Inflammatory macrophage (primary cell): ENCODE results near the gene IRF3.

Experiments used
- DNase-seq, 2 donors: peaks; one replicate each; pipeline ENCODE4 v3.0.0-alpha.2; 2020 to 2022
- total RNA-seq, 18 experiments: gene quantifications; one replicate each; lab custom pipeline; 2026; ENCODE audit warnings: mixed read lengths in 6 of 18, inconsistent platforms in 2 of 18; lab: John Stamatoyannopoulos, UW

The IRF3 gene, protein sequence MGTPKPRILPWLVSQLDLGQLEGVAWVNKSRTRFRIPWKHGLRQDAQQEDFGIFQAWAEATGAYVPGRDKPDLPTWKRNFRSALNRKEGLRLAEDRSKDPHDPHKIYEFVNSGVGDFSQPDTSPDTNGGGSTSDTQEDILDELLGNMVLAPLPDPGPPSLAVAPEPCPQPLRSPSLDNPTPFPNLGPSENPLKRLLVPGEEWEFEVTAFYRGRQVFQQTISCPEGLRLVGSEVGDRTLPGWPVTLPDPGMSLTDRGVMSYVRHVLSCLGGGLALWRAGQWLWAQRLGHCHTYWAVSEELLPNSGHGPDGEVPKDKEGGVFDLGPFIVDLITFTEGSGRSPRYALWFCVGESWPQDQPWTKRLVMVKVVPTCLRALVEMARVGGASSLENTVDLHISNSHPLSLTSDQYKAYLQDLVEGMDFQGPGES
- total RNA-seq = 5.7 to 41.4 (median 31.8) reads per million in 18 experiments

DNA sequence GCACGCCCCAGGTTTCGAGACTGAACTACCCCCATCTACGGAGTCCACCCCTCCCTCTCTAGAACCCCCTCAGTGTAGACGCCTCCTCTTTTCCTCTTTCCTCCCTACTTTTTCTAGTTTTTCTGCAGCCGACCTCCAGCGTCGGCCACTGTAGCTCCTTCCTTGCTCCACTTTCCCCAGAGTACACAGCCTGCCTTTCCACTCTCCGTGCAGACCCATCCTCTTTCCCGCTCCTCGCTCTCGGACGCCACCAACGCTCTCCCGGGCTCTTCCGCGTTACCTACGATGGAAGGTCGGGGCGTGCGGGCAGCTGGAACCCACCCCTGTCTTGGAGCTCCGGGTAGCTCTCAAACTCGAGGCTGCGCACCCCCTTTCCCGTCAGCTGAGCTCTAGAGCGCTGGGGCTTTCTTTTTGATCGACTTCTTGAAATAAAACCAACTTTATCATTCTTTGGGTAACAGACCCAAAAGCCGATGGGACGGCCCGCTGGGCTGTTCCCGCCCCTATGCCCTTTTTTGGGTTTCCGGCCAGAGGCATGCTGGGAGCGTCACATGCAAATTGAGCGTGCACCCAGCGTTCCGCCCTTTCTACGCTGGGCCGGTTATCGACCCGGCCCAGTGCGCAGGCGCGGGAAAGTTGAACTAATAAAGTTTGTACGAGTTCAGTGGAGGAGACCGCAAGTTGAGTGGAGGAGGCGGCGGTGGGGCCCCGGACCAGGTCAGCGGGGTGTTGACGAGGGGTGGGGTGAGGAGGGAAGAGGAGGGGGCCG is at the start of gene IRF3, which contains the start of gene BCL2L12:
Gene IRF3 (minus strand): TSS at position 507 of the 769 bp plus-strand sequence. CDS start 1,019 bp downstream, outside the sequence.
Gene BCL2L12 (plus strand): TSS at position 583 of the 769 bp plus-strand sequence. CDS start 760 bp downstream, outside the sequence.
- peak; percentile 98 for DNase-seq

DNA sequence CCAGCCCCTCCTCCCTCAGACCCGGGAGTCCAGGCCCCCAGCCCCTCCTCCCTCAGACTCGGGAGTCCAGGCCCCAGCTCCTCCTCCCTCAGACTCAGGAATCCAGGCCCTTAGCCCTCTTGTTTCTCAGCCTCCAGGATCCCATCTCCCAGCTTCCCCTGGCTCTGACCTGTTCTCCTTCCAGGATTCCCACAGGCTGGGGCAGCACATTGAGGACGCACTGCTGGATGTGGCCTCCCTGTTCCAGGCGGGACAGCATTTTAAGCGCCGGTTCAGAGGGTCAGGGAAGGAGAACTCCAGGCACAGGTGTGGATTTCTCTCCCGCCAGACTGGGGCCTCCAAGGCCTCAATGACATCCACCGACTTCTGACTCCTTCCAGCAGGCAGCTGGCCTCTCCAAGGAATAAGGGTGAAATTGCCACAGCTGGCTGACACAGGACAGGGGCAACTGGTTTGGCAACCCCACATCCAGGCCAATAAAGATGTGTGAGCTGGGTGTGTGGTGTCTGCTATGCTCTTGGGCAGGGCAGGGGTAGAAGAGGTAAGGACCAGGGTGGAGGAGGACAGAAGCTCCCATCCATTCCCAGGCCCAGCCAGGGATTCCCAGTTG is 47.7 kb upstream of the IRF3 start:
- no peak for DNase-seq

DNA sequence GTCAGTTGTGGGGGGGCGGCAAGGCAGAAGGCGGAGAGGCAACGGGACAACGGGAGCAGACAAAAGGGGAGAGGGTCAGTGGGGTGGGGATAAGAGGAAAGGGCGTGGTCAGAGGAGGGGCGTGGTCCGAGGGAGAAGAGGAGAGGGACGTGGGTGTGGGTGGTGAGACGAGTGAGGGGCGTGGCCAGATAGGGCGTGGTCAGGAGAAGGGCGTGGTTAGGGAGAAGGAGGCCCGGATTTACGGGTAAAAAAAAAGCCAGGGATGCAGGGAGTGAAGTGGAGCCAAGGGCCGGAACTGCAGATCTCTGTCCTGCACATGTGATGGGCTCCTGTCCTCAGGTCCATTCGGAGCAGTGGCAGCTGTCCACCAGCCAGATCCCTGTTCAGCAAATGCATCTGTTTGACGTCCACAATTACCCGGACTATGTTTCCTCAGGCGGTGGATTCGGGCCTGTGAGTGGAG is 46.8 kb upstream of the IRF3 start:
- peak; percentile 5 to 11 for DNase-seq

DNA sequence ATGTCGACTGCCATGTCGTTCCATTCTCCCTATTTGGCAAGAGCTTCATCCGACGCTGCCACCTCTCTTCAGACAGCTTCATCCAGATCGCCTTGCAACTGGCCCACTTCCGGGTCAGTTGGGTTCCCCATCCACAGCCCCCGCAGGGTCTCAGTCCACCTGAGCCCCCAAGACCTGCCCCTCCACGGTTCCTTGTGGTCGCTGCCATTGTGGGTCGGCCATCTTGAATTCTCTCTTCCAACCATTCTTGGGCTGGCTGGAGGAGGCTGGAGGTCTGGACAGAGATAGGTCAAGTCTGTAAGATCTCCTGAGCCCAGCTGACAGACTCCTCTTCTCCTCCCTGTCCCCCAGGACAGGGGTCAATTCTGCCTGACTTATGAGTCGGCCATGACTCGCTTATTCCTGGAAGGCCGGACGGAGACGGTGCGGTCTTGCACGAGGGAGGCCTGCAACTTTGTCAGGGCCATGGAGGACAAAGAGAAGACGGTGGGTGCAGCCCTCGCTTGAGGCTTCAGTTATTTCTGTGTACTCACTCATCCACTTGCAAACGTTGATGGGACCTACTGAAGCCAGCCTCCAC is 44.8 kb upstream of the IRF3 start:
- no peak for DNase-seq

DNA sequence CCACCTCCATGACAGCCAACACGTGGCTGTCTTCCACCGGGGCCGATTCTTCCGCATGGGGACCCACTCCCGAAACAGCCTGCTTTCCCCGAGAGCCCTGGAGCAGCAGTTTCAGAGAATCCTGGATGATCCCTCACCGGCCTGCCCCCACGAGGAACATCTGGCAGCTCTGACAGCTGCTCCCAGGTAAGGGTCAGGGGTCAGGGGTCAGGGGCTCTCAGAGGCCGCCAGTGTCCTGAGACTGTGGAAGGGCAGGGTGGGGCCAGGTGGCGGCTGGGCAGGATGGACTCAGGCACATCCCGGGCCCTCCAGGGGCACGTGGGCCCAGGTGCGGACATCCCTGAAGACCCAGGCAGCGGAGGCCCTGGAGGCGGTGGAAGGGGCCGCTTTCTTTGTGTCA is 40.3 kb upstream of the IRF3 start:
- no peak for DNase-seq

DNA sequence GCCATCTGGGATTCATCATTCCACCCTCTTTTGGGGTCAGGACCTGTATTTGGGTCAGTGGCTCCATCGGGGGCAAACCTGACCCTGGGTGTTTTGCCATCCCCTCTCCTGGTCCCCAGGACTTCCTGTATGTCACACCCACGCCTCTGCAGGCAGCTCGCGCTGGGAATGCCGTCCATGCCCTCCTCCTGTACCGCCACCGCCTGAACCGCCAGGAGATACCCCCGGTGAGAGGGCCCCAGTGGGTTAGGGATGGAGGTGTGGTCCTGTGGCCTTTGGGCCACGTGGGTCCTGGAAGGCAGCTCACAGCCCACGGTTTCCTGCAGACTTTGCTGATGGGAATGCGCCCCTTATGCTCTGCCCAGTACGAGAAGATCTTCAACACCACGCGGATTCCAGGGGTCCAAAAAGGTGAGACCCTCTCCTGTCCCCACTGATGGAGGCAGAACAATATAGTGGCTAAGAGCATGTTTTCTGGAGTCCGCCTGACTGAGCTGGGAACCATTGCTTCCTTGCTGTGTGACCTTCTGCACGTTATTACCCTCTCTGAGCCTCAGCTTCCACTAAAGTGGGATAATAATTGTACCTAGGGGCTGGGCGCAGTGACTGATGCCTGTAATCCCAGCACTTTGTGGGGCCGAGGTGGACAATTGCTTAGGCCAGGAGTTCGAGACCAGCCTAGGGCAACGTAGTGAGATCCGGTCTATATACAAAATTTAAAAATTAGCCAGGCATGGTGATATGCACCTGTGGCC is 39.4 kb upstream of the IRF3 start:
- no peak for DNase-seq

DNA sequence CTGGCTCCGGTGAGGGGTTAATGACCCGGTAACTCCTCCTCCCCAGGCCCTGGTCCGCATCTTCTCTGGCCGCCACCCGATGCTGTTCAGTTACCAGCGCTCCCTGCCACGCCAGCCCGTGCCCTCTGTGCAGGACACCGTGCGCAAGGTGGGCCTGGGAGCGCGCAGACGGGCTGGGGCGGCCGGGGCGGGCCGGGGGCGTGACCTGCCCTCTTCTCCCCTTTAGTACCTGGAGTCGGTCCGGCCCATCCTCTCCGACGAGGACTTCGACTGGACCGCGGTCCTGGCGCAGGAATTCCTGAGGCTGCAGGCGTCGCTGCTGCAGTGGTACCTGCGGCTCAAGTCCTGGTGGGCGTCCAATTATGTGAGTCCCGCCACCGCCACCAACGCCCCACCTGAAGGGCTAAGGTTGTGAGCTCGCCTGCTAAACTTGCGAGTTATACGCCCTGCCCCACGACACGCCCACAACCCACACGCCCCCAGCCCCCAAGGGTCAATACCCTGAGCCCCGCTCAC is 35.7 kb upstream of the IRF3 start:
- DNase-seq = no peak

DNA sequence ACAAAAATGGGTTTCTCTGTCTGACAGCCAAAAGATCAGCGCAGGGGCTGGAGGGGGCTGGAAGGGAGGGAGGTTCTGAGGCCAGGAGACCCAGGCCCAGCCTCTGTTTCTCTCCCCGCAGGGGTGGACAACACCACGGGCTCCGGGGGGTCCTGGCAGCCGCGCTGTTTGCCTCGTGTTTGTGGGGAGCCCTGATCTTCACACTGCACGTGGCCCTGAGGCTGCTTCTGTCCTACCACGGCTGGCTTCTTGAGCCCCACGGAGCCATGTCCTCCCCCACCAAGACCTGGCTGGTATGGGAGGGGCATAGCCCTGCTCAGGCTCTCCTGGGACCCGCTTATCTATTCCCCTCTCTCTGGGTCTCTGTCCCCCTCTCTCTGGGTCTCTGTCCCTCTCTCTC is 34.9 kb upstream of the IRF3 start:
- DNase-seq = no peak

DNA sequence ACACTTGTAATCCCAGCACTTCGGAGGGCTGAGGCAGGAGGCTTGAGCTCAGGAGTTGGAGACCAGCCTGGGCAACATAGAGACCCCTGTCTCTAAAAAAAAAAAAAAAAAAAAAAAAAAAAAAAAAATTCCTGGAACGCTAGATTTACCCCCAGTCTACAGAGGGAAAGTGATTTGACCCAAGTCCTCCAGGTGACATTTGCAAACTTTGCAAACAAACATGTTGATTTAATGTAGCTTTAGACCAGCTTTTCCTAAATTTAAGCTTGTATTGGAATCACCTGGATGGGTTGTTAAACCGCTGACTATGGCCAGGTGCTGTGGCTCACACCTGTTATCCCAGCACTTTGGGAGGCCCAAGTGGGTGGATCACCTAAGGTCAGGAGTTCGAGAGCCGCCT is 33.7 kb upstream of the IRF3 start:
- no peak for DNase-seq

DNA sequence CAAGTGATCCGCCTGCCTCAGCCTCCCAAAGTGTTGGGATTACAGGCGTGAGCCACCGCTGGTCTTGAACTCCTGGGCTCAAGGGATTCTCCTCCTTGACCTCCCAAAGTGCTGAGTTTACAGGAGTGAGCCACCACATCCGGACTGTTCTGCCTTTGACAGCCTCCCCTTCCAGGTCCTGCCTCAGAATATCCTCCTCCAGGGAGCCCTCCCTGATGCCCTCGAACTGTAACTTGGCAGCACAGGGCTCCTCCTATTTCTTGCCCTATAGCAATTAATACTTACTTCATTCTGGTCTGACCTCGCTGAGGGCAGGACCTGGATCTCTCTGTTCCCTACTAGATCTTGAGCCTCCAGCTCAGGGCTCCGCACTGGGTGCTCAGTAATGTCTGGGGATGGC is 31.2 kb upstream of the IRF3 start:
- DNase-seq = no peak

DNA sequence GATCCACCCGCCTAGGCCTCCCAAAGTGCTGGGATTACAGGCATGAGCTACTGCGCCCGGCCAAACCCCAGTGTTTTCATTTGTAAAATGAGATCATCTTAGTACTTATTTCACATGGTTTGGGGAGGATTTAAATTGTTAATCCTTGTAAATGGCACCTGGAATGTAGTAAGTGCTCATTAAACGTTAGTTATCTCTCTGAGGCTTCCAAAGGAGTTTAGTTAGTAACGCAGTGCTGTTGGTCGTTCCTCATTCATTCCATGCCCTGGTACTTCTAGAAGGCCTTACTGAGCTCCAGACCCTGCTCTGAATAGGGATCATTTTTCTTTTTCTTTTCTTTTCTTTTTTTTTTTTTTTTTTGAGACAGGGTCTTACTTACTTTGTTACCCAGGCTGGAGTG is 30.5 kb upstream of the IRF3 start:
- no peak for DNase-seq

DNA sequence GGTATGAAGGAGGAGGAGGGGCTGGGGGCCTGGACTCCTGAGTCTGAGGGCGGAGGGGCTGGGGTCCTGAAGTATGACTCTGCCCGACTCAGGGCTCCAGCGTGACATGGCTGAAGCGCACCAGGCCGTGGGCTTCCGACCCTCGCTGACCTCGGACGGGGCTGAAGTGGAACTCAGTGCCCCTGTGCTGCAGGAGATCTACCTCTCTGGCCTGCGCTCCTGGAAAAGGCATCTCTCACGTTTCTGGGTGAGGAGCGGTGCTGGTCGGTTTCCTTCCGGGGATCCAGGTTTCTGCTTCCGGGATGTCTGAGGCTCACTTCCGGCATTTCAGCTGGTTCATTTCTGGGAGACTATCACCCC is 26.5 kb upstream of the IRF3 start:
- DNase-seq = no peak

DNA sequence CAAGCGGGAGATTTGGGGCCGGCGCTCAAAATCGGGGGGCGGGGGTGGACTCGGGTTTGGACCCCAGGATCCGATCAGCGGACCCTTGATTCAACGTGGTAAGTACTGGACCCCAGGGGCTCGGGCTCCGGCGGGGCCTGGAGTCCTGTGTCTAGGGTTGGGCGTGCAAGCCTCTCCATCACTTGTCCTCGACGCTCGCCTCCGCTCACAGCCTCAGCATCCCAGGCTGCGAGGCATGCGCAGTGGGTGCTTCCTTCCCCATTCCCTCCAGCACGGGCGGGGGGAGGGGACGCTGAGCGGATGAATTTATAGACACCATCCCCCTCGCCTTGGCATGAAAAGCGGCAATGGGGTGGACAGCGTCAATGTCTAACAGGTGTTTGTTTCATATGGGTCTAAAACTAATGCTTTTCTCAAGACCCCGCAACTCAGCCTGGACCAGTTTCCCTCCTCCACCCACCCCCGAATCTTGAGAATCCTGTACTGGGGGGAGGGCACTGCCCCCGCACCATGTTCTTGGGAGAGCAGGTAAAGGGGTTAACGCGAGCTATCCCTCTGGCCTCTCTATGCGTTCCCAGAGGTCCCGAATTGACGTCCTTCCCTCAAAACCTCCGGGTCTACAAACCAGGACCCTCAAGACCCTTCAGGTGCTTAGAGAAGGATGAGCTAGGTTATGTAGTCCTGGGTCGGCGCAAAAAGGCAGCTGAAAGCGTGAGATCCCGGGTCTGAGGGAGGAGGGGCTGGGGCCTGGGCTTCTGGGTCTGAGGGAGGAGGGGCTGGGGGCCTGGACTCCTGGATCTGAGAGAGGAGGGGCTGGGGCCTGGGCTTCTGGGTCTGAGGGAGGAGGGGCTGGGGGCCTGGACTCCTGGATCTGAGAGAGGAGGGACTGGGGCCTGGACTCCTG is 25.8 kb upstream of the IRF3 start:
- peak in 1 of 2 donors; percentile 8 for DNase-seq

DNA sequence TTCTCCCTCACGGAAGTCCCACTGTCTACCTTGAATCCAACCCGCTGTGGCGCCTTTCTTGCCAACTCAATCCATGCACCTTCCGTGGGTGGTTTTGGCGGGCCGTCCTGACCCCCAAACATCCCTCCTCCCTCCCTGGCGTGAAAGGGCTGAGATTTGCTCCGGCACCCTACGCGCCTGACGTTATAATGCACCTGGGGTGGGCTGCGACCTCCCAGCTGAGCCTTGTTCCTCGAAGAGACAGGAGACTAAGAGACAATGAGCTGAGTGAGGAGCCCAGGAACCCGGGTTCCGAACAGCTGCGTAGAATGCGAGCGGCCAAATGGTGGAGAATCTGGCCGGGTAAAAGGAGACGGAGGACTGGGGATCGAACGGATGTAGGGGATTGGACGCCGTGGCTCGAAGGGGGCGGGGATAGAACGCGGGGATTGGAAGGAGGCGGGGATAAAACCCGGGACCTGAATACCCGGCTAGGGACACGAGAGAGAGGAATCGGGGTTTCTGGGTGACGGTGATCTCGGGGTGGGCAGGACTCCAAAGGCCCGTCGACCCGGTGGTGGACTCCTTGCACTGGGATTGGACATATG is 25.1 kb upstream of the IRF3 start, which contains the start of gene CPT1C:
Gene CPT1C (plus strand): TSS at position 461 of the 587 bp plus-strand sequence. CDS start 1,137 bp downstream, outside the sequence.
- DNase-seq = no peak

DNA sequence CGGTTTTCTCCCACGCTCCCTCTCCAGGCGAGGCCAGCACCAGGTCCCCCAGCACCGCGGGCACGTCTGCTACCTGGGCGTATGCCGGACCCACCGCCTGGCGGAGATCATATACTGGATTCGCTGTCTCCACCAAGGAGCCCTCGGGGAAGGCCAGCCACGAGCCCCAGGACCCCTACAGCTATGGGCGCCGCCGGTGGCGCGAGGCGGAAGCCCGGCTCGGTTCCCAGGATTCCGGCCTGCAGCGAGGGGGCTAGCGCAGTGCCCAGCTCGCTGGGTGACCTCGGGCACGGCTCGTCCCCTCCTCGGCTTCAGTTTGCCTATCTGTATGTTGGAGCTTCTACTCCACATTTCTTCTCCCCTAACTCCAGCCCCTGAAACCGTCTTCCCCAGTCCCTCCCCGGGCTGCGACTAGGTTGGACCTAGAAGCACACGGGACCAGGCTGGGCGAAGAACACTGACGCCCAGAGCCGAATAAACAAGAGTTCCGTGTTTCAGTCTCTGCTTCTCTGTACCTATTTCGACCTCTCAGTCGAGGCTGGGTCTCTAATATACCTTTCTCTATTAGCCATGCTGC is 24.5 kb upstream of the IRF3 start:
- no peak for DNase-seq

DNA sequence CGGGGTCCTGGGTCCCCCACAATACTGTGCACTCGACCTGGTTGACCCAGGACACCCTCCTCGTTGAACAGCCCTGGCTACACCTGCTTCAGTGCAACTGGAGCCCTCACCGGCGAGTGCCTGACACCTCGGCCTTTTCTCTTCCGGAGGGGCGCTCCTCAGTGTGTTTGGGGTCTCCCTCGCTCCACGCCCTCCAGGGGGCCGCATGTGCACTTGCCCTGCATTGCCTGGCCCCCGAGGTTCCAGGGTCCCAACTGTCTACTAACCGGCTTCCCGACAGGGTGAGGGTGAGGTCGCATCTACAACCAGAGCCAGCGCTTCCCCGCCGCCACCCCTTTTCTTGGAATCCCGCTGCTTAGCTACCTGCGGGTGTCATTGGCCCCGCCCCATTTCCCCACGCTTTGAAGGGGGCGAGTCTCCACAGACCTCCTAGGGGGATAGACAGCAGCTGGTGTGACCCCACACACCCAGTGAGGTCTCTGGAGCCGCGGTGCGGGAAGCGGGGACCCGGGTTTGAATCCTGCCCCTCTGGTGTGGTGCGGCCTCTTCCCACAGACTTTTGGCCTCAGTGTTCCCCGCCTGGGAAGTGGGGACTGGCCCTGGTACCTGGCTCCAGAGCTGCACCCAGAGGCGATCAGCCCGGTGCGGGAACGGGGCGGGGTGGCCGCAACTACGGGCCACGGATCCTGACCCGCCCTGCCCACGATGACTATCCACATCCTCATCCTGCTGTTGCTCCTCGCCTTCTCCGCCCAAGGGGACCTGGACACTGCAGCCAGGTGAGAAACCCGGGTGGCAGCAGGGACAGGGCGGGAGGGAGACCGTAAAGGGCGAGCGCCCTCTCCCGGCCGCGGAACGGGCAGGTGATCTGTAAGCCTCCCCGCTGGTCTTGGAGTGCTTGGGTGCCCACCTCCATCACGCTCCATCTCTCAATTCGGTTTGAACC is 23.7 kb upstream of the IRF3 start, which contains the start of gene ADM5:
Gene ADM5 (plus strand): TSS at position 462 of the 946 bp plus-strand sequence. CDS start 244 bp downstream, at position 706.
- DNase-seq = no peak

DNA sequence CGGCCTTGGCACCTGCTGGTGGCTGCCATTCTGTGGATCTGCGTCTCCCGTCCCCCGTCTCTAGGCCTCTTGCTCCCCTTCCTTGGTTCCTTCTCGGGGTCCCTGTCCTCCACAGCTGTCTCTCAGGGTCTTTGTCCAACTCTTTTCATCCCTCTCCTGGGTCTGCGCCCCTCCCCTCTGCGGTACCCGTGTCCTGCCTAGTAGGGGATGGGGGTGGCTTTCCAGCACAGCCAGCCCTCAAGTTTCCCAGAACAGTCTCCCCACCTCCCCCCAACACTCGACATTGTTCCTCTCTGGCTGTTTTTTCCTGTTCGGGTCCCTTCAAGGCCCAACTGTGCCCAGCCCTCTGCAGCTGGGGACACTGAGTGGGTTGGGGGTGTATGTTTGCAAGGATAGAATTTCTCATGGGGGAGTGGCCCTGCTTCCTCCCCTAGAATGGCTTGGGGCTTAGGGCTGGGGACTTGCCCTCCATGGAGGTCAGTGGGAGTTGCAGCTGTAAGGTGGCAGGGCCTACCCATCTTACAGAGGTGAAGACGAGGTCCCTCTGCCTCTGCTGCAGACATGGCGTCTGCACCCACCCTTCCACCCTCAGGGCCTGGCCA is 23.0 kb upstream of the IRF3 start:
- DNase-seq = no peak
